Lung (tissue), 12 donors: Measurements from ENCODE around the gene CCT8. TPM values are rescaled to one million over a fixed set of nuclear protein-coding genes. Genes with fewer than 3 reads are reported as not detected.

Experiments used
- ATAC-seq: fragments of 200-7000 bp; cut with Tn5 transposase; one replicate; pipeline ENCODE4 v1.9.1; 2020; ENCODE audit warnings: moderate number of reproducible peaks; ENCODE audit not compliant: insufficient read depth, low FRiP score
- DNase-seq, 3 donors: peaks; one replicate each; pipeline ENCODE4 v3.0.0-alpha.2; 2013 to 2017
- H3K27ac ChIP-seq, 2 donors: one replicate each; pipeline ENCODE4 v1.5.1; 2013; ENCODE audit warnings: mild to moderate bottlenecking in 2 of 2, moderate library complexity in 2 of 2, control low read depth in 1 of 2, inconsistent platforms in 1 of 2, low read depth in 1 of 2, low read length in 1 of 2
- H3K27me3 ChIP-seq, 3 donors: one replicate each; pipeline ENCODE4 v1.5.1; 2013; ENCODE audit warnings: low read length in 2 of 3; ENCODE audit not compliant: control insufficient read depth in 3 of 3, insufficient read depth in 3 of 3
- H3K36me3 ChIP-seq, 4 donors: one replicate each; pipeline ENCODE4 v1.5.1; 2013; ENCODE audit warnings: low read length in 4 of 4, mild to moderate bottlenecking in 1 of 4, moderate library complexity in 1 of 4; ENCODE audit not compliant: control insufficient read depth in 4 of 4, insufficient read depth in 4 of 4
- H3K4me1 ChIP-seq, 5 donors: one replicate each; pipeline ENCODE4 v1.5.1; 2013; ENCODE audit warnings: low read length in 5 of 5, mild to moderate bottlenecking in 2 of 5, moderate library complexity in 1 of 5; ENCODE audit not compliant: control insufficient read depth in 5 of 5, insufficient read depth in 5 of 5
- H3K4me3 ChIP-seq: one replicate; pipeline ENCODE4 v1.5.1; 2013; ENCODE audit warnings: mild to moderate bottlenecking, control low read depth, moderate library complexity
- H3K9ac ChIP-seq, 2 donors: one replicate each; pipeline ENCODE4 v1.5.1; 2013; ENCODE audit warnings: low read length in 2 of 2, control low read depth in 1 of 2; ENCODE audit not compliant: insufficient read depth in 1 of 2
- H3K9me3 ChIP-seq, 4 donors: one replicate each; pipeline ENCODE4 v1.5.1; 2013; ENCODE audit warnings: low read length in 3 of 4, mild to moderate bottlenecking in 1 of 4, moderate library complexity in 1 of 4; ENCODE audit not compliant: control insufficient read depth in 4 of 4, insufficient read depth in 3 of 4
- CTCF ChIP-seq: IDR thresholded peaks from 2 replicates; pipeline ENCODE4 v1.5.1; 2012; ENCODE audit warnings: mild to moderate bottlenecking; ENCODE audit errors: control extremely low read depth, extremely low read depth
- WGBS, 2 donors: extraction: QIAGEN DNeasy Blood & Tissue Kit; methylation state at CpG; one replicate each; pipeline ENCODE4 v1.1.7; 2013; 5-methylcytosine and 5-hydroxymethylcytosine counted together
- polyA plus RNA-seq, 2 donors: library from polyadenylated mRNA; stranded (reverse); fragments of 200-250 nt; gene quantifications; one replicate each; pipeline ENCODE4 v1.2.1, GENCODE V29; 2013
- total RNA-seq, 2 donors: library from RNA; depleted of rRNA in 1 of 2; stranded (reverse); fragments of >200 nt in 1 of 2; gene quantifications; one replicate each; pipeline ENCODE4 v1.2.1, GENCODE V29; 2014 to 2021
- donor health status: control.
- donor health status: control.
- donor health status: Bipolar disorder and iron deficiency.
- donor health status: healthy.
- donor health status: DM: yes; HTN: yes; CAD: no.

The CCT8 gene
- total and polyA plus RNA-seq, 4 donors: 112 to 131 (median 127) TPM

- ATAC-seq (no peak), DNase-seq (no peak)
- Histone ChIP-seq H3K4me3 (no peak overlapping the region), H3K9me3 (no peaks in the 10 kb centered on the region), H3K27ac (no peak overlapping the region), H3K27me3 (no peaks in the 10 kb centered on the region), H3K9ac (no peak overlapping the region), H3K36me3 (no peaks in the 10 kb centered on the region), H3K4me1 (no peaks in the 10 kb centered on the region)
- WGBS, 2 donors: 92% methylated on average over 8 of the region's 8 CpGs
- TF ChIP-seq CTCF: no peak
Measured at GRCh38 chr21:29115899-29116298, 42.5 kb upstream of the CCT8 start.

GRCh38 chr21:29114765-29115500, 41.5 kb upstream of the CCT8 start:
- TF ChIP-seq CTCF: no peak
- Histone ChIP-seq H3K27ac (no peak overlapping the region), H3K9me3 (no peaks in the 10 kb centered on the region), H3K27me3 (no peaks in the 10 kb centered on the region), H3K4me1 (no peaks in the 10 kb centered on the region), H3K9ac (no peak overlapping the region), H3K36me3 (no peaks in the 10 kb centered on the region), H3K4me3 (no peak overlapping the region)
- ATAC-seq (no peak), DNase-seq (no peak)
- 77 to 84% methylated on average over 5 of the region's 5 CpGs for WGBS, 2 donors

GRCh38 chr21:29105218-29105617, 31.8 kb upstream of the CCT8 start:
- H3K9me3 ChIP-seq: no peaks in the 10 kb centered on the region
- peaks cover 0 to 6% (median 0%) of the 10 kb centered on the region in 5 donors for H3K4me1 ChIP-seq
- ATAC-seq (no peak), DNase-seq (no peak)
- H3K9ac ChIP-seq: no peak overlapping the region
- no peaks in the 10 kb centered on the region for H3K27me3 ChIP-seq
- no peak overlapping the region for H3K27ac ChIP-seq
- 84 to 88% methylated on average over 3 of the region's 3 CpGs for WGBS, 2 donors
- peaks cover 0 to 6% (median 0%) of the 10 kb centered on the region in 4 donors for H3K36me3 ChIP-seq
- TF ChIP-seq CTCF: no peak
- H3K4me3 ChIP-seq: no peak overlapping the region
